Adrenal gland (tissue), 12 donors: ENCODE results near the gene GRID1. TPM values are rescaled to one million over a fixed set of nuclear protein-coding genes. Genes with fewer than 3 reads are reported as not detected.

Experiments used
- DNase-seq, 7 donors: peaks; one replicate each; pipeline ENCODE4 v3.0.0-alpha.2; 2019 to 2020
- H3K27ac ChIP-seq, 5 donors: fragments of 200-600 bp; sonication (generic) in 4 of 5; 1 replicate in 3 of 5; 2 replicates in 2 of 5; pipeline versions ENCODE4 v1.5.1 to v1.8.0; 2016 to 2020; ENCODE audit warnings: mild to moderate bottlenecking in 1 of 5
- H3K27me3 ChIP-seq: fragments of 200-600 bp; 2 replicates; pipeline ENCODE4 v1.8.0; 2021
- H3K36me3 ChIP-seq, 2 donors: fragments of 200-600 bp; replicated peaks in 1 of 2; 1 replicate in 1 of 2; 2 replicates in 1 of 2; pipeline versions ENCODE4 v1.5.1 to v1.8.0; 2018 to 2022
- H3K4me1 ChIP-seq, 2 donors: fragments of 200-600 bp; replicated peaks in 1 of 2; 1 replicate in 1 of 2; 2 replicates in 1 of 2; pipeline versions ENCODE4 v1.5.1 to v1.8.0; 2018 to 2021
- H3K4me3 ChIP-seq, 4 donors: fragments of 200-600 bp; sonication (generic) in 3 of 4; one replicate each; pipeline ENCODE4 v1.5.1; 2016 to 2018
- H3K9me3 ChIP-seq, 3 donors: fragments of 200-600 bp; sonication (generic) in 1 of 3; replicated peaks in 1 of 3; 1 replicate in 2 of 3; 2 replicates in 1 of 3; pipeline versions ENCODE4 v1.5.1 to v1.8.0; 2016 to 2021
- POLR2A ChIP-seq, 2 donors: fragments of 450-650 bp; IDR thresholded peaks; one replicate each; pipeline ENCODE4 v1.6.1; 2017; ENCODE audit warnings: antibody characterized with exemption in 2 of 2, mild to moderate bottlenecking in 2 of 2, moderate library complexity in 1 of 2
- WGBS, 4 donors: extraction: QIAGEN DNeasy Blood & Tissue Kit in 2 of 4; methylation state at CpG; one replicate each; pipeline versions ENCODE4 v1.1.5 to v1.1.7; 2013 to 2017; 5-methylcytosine and 5-hydroxymethylcytosine counted together
- intact Hi-C, 2 donors: fragments of 100-400 bp; cut with DNase I; formaldehyde crosslinking; loops; one replicate each; pipeline versions ENCODE4 v1.14.1 to v1.15.0; 2022 to 2023
- polyA plus RNA-seq, 3 donors: library from polyadenylated mRNA; stranded (reverse); fragments of 200-250 nt in 2 of 3; fragments of 350-450 nt in 1 of 3; fragmentation: Illumina TruSeq in 1 of 3; extraction: RNeasy Lipid Tissue Mini Kit (QIAGEN cat#74804) in 1 of 3; gene quantifications; one replicate each; pipeline ENCODE4 v1.2.3, GENCODE V29; 2013 to 2014
- total RNA-seq, 9 donors: library from RNA; depleted of rRNA in 4 of 9; stranded (reverse); fragments of >200 nt in 4 of 9; fragments of 120-200 nt in 1 of 9; fragmentation: NEBNext Ultra II Directional in 1 of 9; extraction: Animal tissue kit (Norgen Biotek cat#: 25700) in 1 of 9; gene quantifications; one replicate each; pipeline versions ENCODE4 v1.1.0 to v1.2.4, GENCODE V29; 2013 to 2023
- TF ChIP-seq, protein P1 (sequence below), 6 experiments: fragments of 450-650 bp in 4 of 6; fragments of 200-600 bp in 2 of 6; sonication (generic) in 1 of 6; IDR thresholded peaks; 1 replicate in 5 of 6; 2 replicates in 1 of 6; pipeline versions ENCODE4 v1.5.1 to v1.8.0; 2016 to 2021; ENCODE audit warnings: antibody characterized with exemption in 6 of 6, mild to moderate bottlenecking in 2 of 6, moderate library complexity in 1 of 6
- donor health status: healthy with polysubstance abuse.
- donor health status: Bipolar disorder and iron deficiency.
- donor health status: DM: yes; HTN: yes; CAD: no.
- donor health status: DM: no; HTN: no; CAD: no.
- donor health status: DM: no; HTN: no; CAD: no.
- donor health status: DM: yes; HTN: yes; CAD: no.

GRID1 gene
- total and polyA plus RNA-seq, 12 donors: 2.2 to 8.0 (median 4.1) TPM

DNA sequence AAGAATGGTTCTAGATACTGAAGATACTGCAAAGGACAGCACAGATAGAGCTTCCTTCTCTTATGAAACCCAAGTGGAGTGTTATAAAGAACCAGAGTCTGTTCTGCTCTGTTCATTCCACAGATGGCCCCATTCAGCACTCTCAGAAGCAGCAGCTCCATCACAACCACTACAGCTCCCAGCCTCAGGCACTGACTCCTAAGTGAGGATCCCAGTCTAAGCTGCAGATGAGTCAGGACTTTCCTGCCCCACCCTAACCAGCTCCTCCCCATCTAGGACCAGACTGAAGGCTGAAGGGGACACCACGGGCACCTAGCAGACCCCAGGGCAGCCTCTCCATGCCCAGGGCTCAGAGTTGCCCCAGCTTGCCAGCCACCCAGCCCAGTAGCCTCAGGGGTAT is 379.8 kb downstream of the GRID1 start:
- H3K4me3 ChIP-seq: no peak overlapping the region
- intact Hi-C loops: no loop called here
- no peak overlapping the region for H3K27ac ChIP-seq
- no peaks in the 10 kb centered on the region for H3K4me1 ChIP-seq
- H3K27me3 ChIP-seq: no peaks in the 10 kb centered on the region
- DNase-seq: no peak
- no peak for TF ChIP-seq POLR2A (IDR thresholded peaks at IDR 0.05)
- TF ChIP-seq, protein P1, sequence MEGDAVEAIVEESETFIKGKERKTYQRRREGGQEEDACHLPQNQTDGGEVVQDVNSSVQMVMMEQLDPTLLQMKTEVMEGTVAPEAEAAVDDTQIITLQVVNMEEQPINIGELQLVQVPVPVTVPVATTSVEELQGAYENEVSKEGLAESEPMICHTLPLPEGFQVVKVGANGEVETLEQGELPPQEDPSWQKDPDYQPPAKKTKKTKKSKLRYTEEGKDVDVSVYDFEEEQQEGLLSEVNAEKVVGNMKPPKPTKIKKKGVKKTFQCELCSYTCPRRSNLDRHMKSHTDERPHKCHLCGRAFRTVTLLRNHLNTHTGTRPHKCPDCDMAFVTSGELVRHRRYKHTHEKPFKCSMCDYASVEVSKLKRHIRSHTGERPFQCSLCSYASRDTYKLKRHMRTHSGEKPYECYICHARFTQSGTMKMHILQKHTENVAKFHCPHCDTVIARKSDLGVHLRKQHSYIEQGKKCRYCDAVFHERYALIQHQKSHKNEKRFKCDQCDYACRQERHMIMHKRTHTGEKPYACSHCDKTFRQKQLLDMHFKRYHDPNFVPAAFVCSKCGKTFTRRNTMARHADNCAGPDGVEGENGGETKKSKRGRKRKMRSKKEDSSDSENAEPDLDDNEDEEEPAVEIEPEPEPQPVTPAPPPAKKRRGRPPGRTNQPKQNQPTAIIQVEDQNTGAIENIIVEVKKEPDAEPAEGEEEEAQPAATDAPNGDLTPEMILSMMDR (IDR thresholded peaks at IDR 0.05): no peak
- no peaks in the 10 kb centered on the region for H3K9me3 ChIP-seq
- 83 to 100% (median 93%) methylated on average over 1 of the region's 1 CpG; no CpG with 5 or more reads in 1 of the 4 donors for WGBS, 4 donors
- no peaks in the 10 kb centered on the region for H3K36me3 ChIP-seq

DNA sequence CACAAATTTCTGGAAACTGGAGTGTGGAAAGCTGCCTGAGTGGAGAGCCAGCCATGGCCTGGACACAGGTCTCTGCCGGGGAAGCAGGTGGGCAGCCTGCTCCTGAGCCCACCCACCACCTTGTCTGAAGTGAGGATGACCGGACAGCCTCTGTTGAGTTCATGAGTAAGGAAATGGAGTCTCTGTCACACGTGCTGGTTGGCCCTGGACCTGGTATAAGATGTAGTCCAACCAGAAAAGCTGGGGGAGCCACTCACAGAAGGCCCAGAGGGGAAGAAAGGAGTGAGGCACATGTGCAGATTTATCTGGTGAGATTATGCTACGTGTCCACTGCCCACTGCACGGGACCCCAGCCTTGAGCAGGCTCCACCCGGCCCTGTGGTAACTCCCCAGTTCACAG is 383.5 kb downstream of the GRID1 start:
- 81 to 86% (median 82%) methylated on average over 4 to 6 of the region's 6 CpGs for WGBS, 4 donors
- intact Hi-C loops: no loop called here
- H3K27ac ChIP-seq: no peak overlapping the region
- no peaks in the 10 kb centered on the region for H3K4me1 ChIP-seq
- no peaks in the 10 kb centered on the region for H3K36me3 ChIP-seq
- H3K4me3 ChIP-seq: no peak overlapping the region
- peak in 1 of 7 donors; percentile 18 for DNase-seq
- no peaks in the 10 kb centered on the region for H3K9me3 ChIP-seq
- TF ChIP-seq POLR2A (IDR thresholded peaks at IDR 0.05): no peak
- TF ChIP-seq, protein P1 (IDR thresholded peaks at IDR 0.05): no peak
- H3K27me3 ChIP-seq: no peaks in the 10 kb centered on the region

- no peak overlapping the region for H3K4me3 ChIP-seq
- TF ChIP-seq, protein P1 (IDR thresholded peaks at IDR 0.05): no peak
- no peak for TF ChIP-seq POLR2A (IDR thresholded peaks at IDR 0.05)
- H3K9me3 ChIP-seq: no peaks in the 10 kb centered on the region
- peak in 1 of 7 donors; percentile 10 for DNase-seq
- intact Hi-C loops: no loop called here
- H3K27ac ChIP-seq: no peak overlapping the region
- H3K36me3 ChIP-seq: no peaks in the 10 kb centered on the region
- H3K27me3 ChIP-seq: no peaks in the 10 kb centered on the region
- H3K4me1 ChIP-seq: no peaks in the 10 kb centered on the region
Observed at GRCh38 chr10:85979598-85979997, 387.0 kb downstream of the GRID1 start.

GRCh38 chr10:85978566-85979358 is 387.8 kb downstream of the GRID1 start:
- DNase-seq: peak in 1 of 7 donors; percentile 35
- intact Hi-C loops: no loop called here
- TF ChIP-seq, protein P1 (IDR thresholded peaks at IDR 0.05): no peak
- no peak for TF ChIP-seq POLR2A (IDR thresholded peaks at IDR 0.05)
- Histone ChIP-seq H3K27me3 (no peaks in the 10 kb centered on the region), H3K4me3 (no peak overlapping the region), H3K36me3 (no peaks in the 10 kb centered on the region), H3K9me3 (no peaks in the 10 kb centered on the region), H3K4me1 (no peaks in the 10 kb centered on the region), H3K27ac (no peak overlapping the region)
- WGBS, 4 donors: 78 to 89% (median 80%) methylated on average over 1 to 2 of the region's 2 CpGs
